Subcutaneous abdominal adipose tissue (tissue), 5 donors: ENCODE results near the gene STAP2.
"Not testable (repeated sequence)": the region's sequence is repeated elsewhere in the genome, so short reads cannot be mapped to it uniquely, and the experiment has no call there.

Experiments
- H3K27ac ChIP-seq: one replicate; pipeline ENCODE4 v1.7.0; 2013; ENCODE audit warnings: low read depth, mild to moderate bottlenecking, inconsistent platforms, low read length, moderate library complexity
- H3K27me3 ChIP-seq, 5 donors: one replicate each; pipeline ENCODE4 v1.7.0; 2013; ENCODE audit warnings: low read length in 5 of 5, inconsistent platforms in 1 of 5; ENCODE audit not compliant: control insufficient read depth in 5 of 5, insufficient read depth in 4 of 5
- H3K36me3 ChIP-seq, 5 donors: one replicate each; pipeline ENCODE4 v1.7.0; 2013; ENCODE audit warnings: low read length in 5 of 5; ENCODE audit not compliant: control insufficient read depth in 5 of 5, insufficient read depth in 5 of 5
- H3K4me1 ChIP-seq, 5 donors: one replicate each; pipeline ENCODE4 v1.7.0; 2013; ENCODE audit warnings: low read length in 5 of 5, mild to moderate bottlenecking in 3 of 5, moderate library complexity in 1 of 5; ENCODE audit not compliant: control insufficient read depth in 5 of 5, insufficient read depth in 5 of 5
- H3K4me3 ChIP-seq, 5 donors: one replicate each; pipeline ENCODE4 v1.7.0; 2013; ENCODE audit warnings: low read length in 5 of 5, low read depth in 1 of 5
- H3K9ac ChIP-seq, 5 donors: one replicate each; pipeline ENCODE4 v1.7.0; 2013; ENCODE audit warnings: low read length in 5 of 5, mild to moderate bottlenecking in 4 of 5, moderate library complexity in 3 of 5
- H3K9me3 ChIP-seq, 5 donors: one replicate each; pipeline ENCODE4 v1.7.0; 2013; ENCODE audit warnings: low read length in 5 of 5; ENCODE audit not compliant: control insufficient read depth in 5 of 5
- donor health status: healthy.
- donor health status: healthy.
- donor health status: healthy.
- donor health status: healthy.
- donor health status: healthy.

STAP2 gene

GRCh38 chr19:4274321-4274686 lies 64.3 kb downstream of the STAP2 start:
- H3K4me1 ChIP-seq, H3K27ac ChIP-seq, H3K4me3 ChIP-seq, H3K9me3 ChIP-seq, H3K9ac ChIP-seq, H3K36me3 ChIP-seq: not testable (repeated sequence)
- H3K27me3 ChIP-seq, result peaks cover 5 to 18% (median 14%) of the 10 kb centered on the region in 5 donors
